Stimulated activated naive B cell treated with anti-CD40 and anti-IgM and Interleukin-4, amounts not matched to agents 10 μg/mL and 1 μg/mL and 100 μg/mL, for 72 hours (primary cell): ENCODE measurements around the gene APOL2.
"Not testable (repeated sequence)": the region's sequence is repeated elsewhere in the genome, so short reads cannot be mapped to it uniquely, and the experiment has no call there.

ENCODE experiments used
- ATAC-seq, 2 donors: fragments of 150-1000 bp; cut with Tn5 transposase; replicated peaks; 2 replicates each; pipeline ENCODE4 v1.10.0; 2021; ENCODE audit warnings: moderate library complexity in 1 of 2
- DNase-seq: peaks from one replicate; pipeline ENCODE4 v3.0.0; 2021
- H3K27ac Mint-ChIP-seq: one replicate; pipeline ENCODE4 v1.8.0; 2022; ENCODE audit warnings: mild to moderate bottlenecking, mixed read lengths
- H3K27me3 Mint-ChIP-seq, 2 donors: one replicate each; pipeline ENCODE4 v1.8.0; 2022; ENCODE audit warnings: mixed read lengths in 2 of 2
- H3K36me3 Mint-ChIP-seq, 2 donors: one replicate each; pipeline ENCODE4 v1.8.0; 2022; ENCODE audit warnings: mixed read lengths in 2 of 2, mild to moderate bottlenecking in 1 of 2
- H3K4me1 Mint-ChIP-seq, 2 donors: one replicate each; pipeline ENCODE4 v1.8.0; 2022; ENCODE audit warnings: mixed read lengths in 2 of 2, mild to moderate bottlenecking in 1 of 2
- H3K4me3 Mint-ChIP-seq, 2 donors: one replicate each; pipeline ENCODE4 v1.8.0; 2022; ENCODE audit warnings: mild to moderate bottlenecking in 2 of 2, mixed read lengths in 2 of 2, moderate library complexity in 1 of 2
- H3K9me3 Mint-ChIP-seq, 2 donors: one replicate each; pipeline ENCODE4 v1.8.0; 2022; ENCODE audit warnings: mixed read lengths in 2 of 2, mild to moderate bottlenecking in 1 of 2

The APOL2 gene

DNA sequence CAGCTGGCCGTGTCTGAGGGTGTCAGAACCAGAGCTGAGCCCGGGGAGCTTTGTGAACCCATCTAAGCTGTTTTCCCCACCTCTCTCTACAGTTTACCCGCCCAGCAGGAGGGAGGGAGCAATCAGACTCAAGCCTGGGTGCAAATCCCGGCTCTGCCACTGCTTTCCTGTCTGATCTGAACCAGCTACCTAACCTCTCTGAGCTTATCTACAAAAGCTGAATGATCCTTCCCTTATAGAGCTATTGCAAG lies 252 bp downstream of the APOL2 start:
- no peak for DNase-seq
- Mint-ChIP-seq H3K27ac (peak overlapping the region; percentile 98), H3K36me3 (peaks cover 27 to 41% of the 10 kb centered on the region in 2 donors), H3K4me1 (peaks cover 34 to 57% of the 10 kb centered on the region in 2 donors), H3K27me3 (no peaks in the 10 kb centered on the region), H3K9me3 (peaks cover 2 to 10% of the 10 kb centered on the region in 2 donors), H3K4me3 (peak overlapping the region; percentile 97 to 99)
- ATAC-seq, result peak; percentile 26 to 28

DNA sequence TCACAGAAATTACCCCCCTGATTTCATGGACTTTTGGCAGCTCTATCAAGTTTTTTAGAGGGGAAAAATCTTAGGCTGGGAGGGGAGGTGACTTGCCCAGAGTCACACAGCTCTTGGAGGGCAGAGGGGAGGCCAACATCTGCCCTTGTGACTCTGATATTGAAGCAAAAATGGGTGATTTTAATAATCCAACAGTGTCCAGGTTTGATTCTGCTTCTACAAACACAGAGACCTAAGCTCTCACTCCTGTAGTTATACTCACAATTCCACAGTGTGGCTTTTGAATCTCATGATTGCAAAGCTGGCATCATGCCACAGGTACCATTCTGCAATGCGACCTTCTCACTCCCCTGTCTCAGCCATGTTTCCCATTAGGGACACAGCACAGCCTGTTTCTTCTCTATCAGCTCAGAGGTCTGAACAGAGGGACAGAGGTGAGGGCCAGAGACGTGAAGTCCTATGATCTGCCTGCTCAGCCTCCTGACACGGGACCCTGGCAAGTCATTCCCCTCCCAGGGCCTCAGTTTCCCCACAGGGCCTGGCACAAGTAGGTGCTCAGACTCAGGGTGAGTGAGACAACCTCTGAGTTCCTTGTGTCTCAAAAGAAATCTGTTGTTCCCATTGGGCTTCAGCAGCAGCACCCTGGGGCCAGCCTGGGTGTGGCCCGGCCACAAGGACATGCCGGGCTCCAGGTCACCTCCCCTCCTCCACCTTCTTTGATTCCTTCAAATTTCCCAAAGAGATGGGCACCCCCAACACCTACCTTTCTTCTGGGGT lies 766 bp downstream of the APOL2 start:
- peak overlapping the region; percentile 97 to 99 for H3K4me3 Mint-ChIP-seq
- ATAC-seq (peak; percentile 10 to 12), DNase-seq (no peak)
- H3K27ac Mint-ChIP-seq, result peak overlapping the region; percentile 98
- H3K27me3 Mint-ChIP-seq, result no peaks in the 10 kb centered on the region
- H3K36me3 Mint-ChIP-seq, result peaks cover 30 to 45% of the 10 kb centered on the region in 2 donors
- H3K9me3 Mint-ChIP-seq, result peaks cover 2 to 10% of the 10 kb centered on the region in 2 donors
- H3K4me1 Mint-ChIP-seq, result peaks cover 38 to 62% of the 10 kb centered on the region in 2 donors

DNA sequence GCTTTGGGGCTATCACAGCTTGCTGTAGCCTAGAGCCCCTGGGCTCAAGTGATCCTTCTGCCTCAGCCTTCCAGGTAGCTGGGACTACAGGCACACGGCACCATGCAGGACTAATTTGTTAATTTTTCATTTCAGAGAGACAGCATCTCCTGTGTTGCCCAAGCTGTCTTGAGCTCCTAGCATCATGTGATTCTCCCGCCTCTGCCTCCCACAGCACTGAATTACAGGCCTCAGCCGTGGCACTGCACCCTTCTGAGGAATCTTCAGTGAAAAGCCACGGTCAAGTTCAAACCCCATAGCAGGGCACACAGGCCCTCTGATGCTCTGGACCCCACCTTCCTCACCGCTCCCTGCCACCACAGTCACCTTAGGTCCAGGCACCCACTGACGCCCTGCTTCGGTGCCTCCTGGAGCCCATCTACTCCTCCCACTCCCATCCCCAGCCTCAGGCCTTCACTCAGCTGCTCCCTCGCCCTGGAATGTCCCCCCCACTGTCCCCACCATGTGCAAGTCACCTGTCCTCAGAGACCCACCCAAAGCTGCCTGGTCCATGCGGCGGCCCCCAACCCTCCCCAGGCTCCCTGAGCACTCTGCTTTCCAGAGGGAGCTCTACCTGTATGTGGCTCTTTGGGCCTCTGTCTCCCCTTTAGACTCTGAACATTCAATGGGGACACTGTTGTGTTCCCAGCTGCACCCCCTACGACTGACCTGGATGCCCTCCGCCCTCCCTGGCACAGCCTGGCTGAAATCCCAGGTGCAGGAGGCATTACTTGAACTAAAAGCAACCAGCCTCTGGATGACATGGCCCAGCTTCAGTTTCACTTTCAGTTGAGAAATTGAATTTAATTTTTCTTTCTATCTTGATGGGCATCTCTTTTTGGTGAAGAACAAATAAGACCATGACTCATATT lies 1.6 kb downstream of the APOL2 start:
- H3K4me3 Mint-ChIP-seq, result peak overlapping the region; percentile 97 to 99
- peaks cover 2 to 9% of the 10 kb centered on the region in 2 donors for H3K9me3 Mint-ChIP-seq
- H3K4me1 Mint-ChIP-seq, result peaks cover 47 to 70% of the 10 kb centered on the region in 2 donors
- DNase-seq (no peak), ATAC-seq (no peak)
- H3K36me3 Mint-ChIP-seq, result peaks cover 34 to 53% of the 10 kb centered on the region in 2 donors
- H3K27ac Mint-ChIP-seq, result peak overlapping the region; percentile 98
- H3K27me3 Mint-ChIP-seq, result no peaks in the 10 kb centered on the region

DNA sequence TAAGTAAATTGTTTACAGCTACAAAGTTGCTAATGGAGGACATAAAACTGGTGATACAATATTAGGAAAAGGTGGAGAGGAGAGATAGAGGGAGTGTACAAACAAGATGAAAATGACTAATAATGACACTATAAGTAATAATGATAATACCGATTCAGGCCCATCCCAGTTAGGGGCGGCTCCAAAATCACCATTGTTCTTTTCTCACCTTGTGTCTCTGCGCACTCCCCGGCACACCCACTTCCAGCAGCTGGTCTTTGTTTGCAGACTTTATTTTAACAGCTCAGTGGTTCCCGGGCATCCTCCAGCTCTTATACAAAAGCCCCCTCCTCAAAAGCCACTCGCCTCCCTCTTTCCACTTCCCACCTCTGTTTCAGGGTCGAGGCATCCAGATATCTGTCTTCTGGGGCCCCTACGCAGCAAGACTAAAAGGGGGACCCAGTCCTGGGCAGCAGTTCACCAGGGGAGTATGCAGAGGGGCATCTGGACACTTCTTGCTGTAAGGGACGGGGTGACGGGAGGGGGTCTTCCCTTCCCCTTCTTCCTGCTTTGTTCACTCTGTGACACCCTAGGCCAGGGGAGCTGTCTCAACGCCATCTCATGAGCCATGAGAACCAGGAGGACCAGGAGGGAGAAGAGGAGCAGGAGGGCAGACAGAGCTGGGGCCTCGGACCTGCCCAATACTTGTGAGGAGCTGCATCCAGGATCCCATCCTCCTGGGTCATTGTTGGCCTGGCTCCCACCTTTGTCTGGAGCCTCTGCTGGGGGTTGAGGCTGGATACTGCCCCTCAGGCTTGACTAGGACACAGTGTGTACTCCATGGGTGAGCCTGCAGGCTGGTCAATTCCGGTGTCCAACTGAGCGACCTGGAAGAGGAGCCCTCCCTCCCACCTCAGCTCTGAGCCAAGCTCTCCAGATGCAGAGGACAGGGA lies 2.7 kb downstream of the APOL2 start:
- Mint-ChIP-seq H3K9me3 (peaks cover 0 to 6% of the 10 kb centered on the region in 2 donors), H3K27ac (no peak overlapping the region), H3K27me3 (no peaks in the 10 kb centered on the region), H3K4me3 (peak overlapping the region in 1 of 2 donors; percentile 28), H3K36me3 (peaks cover 43 to 63% of the 10 kb centered on the region in 2 donors), H3K4me1 (peaks cover 53 to 78% of the 10 kb centered on the region in 2 donors)
- no peak for DNase-seq
- ATAC-seq, result no peak

DNA sequence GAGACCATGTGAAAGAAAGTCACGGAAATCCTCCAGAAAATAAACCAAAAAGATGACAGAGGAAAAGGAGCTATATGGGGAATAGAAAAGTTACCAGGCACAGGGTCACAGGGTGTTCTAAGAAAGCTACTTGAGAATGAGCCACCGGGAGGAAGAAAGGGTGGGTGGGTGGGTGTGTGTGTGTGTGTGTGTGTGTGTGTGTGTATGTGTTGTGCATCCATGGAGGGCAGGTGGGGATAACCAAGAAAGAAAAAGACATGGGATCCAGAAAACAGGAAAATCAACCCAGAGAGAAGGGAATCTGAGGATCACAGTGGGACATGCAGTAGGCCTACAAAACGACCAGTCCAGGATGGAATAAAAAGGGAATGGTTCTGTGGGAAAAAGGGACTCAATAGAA lies 3.7 kb downstream of the APOL2 start:
- ATAC-seq (no peak), DNase-seq (no peak)
- Mint-ChIP-seq H3K9me3 (peaks cover 0 to 6% of the 10 kb centered on the region in 2 donors), H3K27me3 (no peaks in the 10 kb centered on the region), H3K4me1 (peaks cover 53 to 78% of the 10 kb centered on the region in 2 donors), H3K36me3 (peaks cover 49 to 74% of the 10 kb centered on the region in 2 donors), H3K27ac (no peak overlapping the region), H3K4me3 (peak overlapping the region in 1 of 2 donors; percentile 36)

DNA sequence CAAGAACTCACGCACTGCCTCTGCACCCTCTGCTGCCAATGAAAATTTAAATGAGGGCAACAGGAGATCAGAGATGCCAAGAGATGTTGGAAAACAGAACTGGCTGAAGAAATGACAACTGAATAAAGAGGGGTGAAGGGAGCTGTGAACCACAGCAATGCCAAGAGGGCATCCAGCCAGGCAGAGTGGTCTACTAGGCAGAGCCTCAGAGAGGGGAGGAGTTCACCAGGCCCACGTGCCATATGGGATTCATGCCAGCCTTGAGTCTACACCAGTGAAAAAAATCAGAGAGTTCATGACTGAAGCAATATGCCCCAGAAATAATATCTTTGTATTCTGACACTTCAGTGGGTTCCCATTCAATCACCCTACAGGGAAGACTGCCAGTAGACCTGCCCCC lies 4.4 kb downstream of the APOL2 start:
- no peak for ATAC-seq
- Mint-ChIP-seq H3K4me1 (peaks cover 52 to 75% of the 10 kb centered on the region in 2 donors), H3K27ac (peak overlapping the region; percentile 65), H3K27me3 (no peaks in the 10 kb centered on the region), H3K36me3 (peaks cover 52 to 79% of the 10 kb centered on the region in 2 donors), H3K9me3 (peaks cover 0 to 6% of the 10 kb centered on the region in 2 donors), H3K4me3 (no peak overlapping the region)
- DNase-seq, result no peak

DNA sequence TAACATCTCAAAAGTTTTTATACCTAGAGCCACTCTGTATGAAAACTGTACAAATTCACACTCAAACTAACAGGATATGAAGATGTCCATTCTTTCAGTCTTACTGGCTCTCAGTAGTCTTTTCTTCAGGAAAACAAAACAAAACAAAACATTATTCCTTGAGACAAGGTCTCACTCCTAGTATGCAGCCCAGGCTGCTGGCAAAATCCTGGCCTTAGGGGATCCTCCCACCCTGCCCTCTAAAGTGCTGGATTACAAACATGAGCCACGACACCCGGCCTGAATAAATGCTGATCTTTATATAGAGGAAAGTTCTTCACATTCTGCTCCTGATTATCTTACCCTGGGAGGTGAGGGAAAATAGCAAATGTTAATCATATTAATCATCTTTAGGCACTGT lies 5.1 kb downstream of the APOL2 start:
- peaks cover 0 to 6% of the 10 kb centered on the region in 2 donors for H3K9me3 Mint-ChIP-seq
- ATAC-seq, result no peak
- no peak for DNase-seq
- peaks cover 55 to 83% of the 10 kb centered on the region in 2 donors for H3K36me3 Mint-ChIP-seq
- peak overlapping the region; percentile 2 for H3K27ac Mint-ChIP-seq
- no peak overlapping the region for H3K4me3 Mint-ChIP-seq
- H3K27me3 Mint-ChIP-seq, result no peaks in the 10 kb centered on the region
- peaks cover 47 to 68% of the 10 kb centered on the region in 2 donors for H3K4me1 Mint-ChIP-seq

DNA sequence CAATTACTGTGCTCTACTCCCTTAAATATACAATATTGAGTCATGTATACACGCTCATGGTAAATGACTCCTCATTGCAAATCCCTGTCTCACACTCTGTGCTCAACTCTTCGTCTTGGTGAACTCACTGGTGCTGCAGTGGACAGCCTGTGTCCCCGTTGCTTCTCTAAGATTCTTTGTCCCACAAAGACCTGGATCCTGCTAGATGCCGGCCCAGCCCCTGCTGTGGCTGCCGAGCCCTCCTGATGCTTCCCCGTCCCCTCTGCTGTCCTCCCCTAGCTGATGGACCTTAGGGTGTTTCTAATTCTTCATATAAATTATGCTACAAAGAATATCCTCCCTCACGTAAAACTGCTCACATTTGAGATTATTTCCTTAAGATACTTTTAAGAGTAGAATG lies 5.5 kb downstream of the APOL2 start:
- Mint-ChIP-seq H3K36me3 (peaks cover 56 to 84% of the 10 kb centered on the region in 2 donors), H3K27me3 (no peaks in the 10 kb centered on the region), H3K4me1 (peaks cover 47 to 64% of the 10 kb centered on the region in 2 donors), H3K9me3 (peaks cover 0 to 6% of the 10 kb centered on the region in 2 donors), H3K4me3 (no peak overlapping the region), H3K27ac (peak overlapping the region; percentile 2)
- no peak for ATAC-seq
- no peak for DNase-seq

DNA sequence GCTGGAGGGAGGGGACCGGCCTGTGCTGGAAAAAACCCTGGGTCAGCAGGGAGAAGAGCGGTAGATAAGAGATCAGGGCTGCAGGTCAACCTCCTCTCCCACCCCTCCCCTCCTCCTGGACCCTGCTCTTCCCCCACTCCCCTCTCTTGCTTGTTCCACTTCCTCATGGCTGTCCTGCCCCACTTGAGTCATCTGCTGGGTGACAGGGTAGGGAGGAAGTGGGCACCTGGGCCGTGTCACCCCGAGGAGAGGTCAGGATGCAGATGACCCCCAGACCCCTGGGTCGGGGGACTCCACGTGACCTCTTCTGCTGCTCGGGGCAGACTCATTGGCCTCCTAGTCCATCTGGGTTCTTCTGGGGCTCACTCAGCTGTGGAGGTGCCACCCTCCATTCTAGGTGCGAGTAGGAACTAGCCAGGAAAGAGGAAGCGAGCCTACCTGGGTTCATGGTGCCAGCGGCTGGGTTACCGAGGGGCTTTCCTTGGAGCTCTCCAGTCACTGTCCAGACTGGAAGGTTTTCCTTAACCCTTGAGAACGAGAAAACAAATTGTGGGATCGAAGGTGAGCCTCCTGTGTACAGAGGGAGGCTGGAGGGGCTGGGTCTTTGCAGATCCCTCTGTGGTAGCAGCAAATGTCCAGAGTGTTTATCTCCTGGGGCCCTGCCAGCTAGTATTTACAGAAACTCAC lies 6.5 kb downstream of the APOL2 start:
- H3K27ac Mint-ChIP-seq, result peak overlapping the region; percentile 85
- DNase-seq (peak; percentile 31), ATAC-seq (peak; percentile 82 to 87)
- H3K9me3 Mint-ChIP-seq, result peaks cover 0 to 6% of the 10 kb centered on the region in 2 donors
- no peaks in the 10 kb centered on the region for H3K27me3 Mint-ChIP-seq
- H3K4me1 Mint-ChIP-seq, result peaks cover 39 to 55% of the 10 kb centered on the region in 2 donors
- no peak overlapping the region for H3K4me3 Mint-ChIP-seq
- peaks cover 57 to 90% of the 10 kb centered on the region in 2 donors for H3K36me3 Mint-ChIP-seq

DNA sequence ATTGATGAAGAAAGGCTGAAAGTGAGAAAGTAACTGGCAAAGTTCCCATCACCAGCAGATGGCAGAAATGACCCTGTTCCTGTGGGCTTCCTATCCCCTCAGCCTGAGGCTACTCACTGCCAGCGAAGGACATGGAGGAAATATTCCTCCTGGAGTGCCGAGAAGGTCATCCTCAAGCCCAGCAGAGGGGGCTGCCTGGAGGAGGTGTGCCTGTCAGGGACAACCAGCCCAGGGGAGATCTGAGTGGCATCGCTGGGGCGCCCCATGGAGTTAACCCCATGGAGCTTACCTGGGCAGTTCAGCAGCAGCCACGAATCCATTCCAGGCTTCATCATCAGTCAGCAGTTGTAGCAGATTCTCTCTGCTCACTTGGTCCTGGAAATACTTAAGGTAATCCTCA lies 8.3 kb downstream of the APOL2 start:
- H3K27ac Mint-ChIP-seq, ATAC-seq, DNase-seq, H3K9me3 Mint-ChIP-seq, H3K4me3 Mint-ChIP-seq, H3K27me3 Mint-ChIP-seq: not testable (repeated sequence)
- Mint-ChIP-seq H3K36me3 (peaks cover 59 to 92% of the 10 kb centered on the region in 2 donors), H3K4me1 (peaks cover 30 to 40% of the 10 kb centered on the region in 2 donors)

DNA sequence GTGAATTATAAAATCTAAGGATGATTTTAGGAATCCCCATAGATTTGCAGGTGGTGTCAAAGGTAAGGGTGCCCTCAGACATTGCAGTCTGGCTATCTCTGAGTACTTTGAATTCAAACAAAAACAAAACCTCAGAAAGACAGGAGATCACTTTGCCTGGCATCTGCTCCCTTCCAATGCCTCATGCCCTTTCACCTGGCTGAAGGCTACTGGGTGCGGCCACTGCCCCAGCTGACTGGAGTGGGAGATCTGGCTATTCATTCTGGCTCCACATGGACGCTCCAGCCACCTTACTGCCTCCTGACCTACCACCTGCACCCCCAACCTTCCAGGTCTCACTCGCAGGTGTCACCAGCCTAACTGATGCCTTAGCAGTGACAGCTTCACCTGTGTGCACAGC lies 9.7 kb downstream of the APOL2 start:
- Mint-ChIP-seq H3K36me3 (peaks cover 53 to 81% of the 10 kb centered on the region in 2 donors), H3K4me1 (peaks cover 22 to 26% of the 10 kb centered on the region in 2 donors)
- ATAC-seq, DNase-seq, H3K9me3 Mint-ChIP-seq, H3K27ac Mint-ChIP-seq, H3K27me3 Mint-ChIP-seq, H3K4me3 Mint-ChIP-seq: not testable (repeated sequence)

DNA sequence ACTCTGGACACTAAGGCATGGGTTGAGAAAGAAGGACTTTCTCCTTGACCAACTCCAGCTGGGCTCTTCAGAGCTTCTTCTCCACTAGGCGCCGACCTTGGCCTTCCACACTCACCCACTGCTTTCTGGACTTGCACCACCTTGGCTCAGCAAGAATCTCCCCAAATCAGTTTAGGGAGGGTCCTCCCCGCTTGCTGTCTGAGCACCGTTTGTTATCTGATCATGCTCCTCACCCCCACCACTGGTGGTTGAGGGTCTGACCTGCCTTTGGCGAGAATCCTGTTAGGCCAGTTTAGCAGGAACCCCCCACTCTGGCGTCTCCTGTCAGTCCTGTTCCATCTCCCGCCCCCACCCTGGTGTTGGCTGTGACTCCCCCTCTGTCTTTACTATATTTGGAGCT lies 10.4 kb downstream of the APOL2 start:
- Mint-ChIP-seq H3K36me3 (peaks cover 52 to 75% of the 10 kb centered on the region in 2 donors), H3K4me1 (peaks cover 19 to 20% of the 10 kb centered on the region in 2 donors), H3K9me3 (no peaks in the 10 kb centered on the region), H3K27me3 (no peaks in the 10 kb centered on the region), H3K27ac (no peak overlapping the region), H3K4me3 (no peak overlapping the region)
- ATAC-seq (no peak), DNase-seq (no peak)

DNA sequence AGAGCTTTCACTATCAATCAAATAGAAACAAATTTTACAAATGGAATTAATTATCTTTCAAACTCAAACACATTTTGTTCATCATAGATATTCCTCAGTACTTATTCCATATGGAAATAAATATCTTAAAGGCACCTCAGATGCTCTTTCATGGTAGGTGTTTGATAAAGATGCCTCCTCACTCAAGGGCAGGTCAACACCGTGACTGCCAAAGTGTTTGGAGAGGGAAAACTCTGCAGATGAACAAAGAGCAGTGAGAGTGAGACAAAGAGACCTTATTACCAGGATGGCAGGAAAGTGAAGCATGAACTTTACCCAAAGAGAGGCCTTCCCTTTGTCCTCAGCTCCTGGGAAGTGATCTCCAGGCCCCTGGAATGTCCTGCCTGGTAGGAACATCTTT lies 11.0 kb downstream of the APOL2 start:
- not testable (repeated sequence) for H3K27ac Mint-ChIP-seq, H3K27me3 Mint-ChIP-seq, H3K9me3 Mint-ChIP-seq, ATAC-seq, H3K4me3 Mint-ChIP-seq, DNase-seq
- Mint-ChIP-seq H3K4me1 (peaks cover 13 to 14% of the 10 kb centered on the region in 2 donors), H3K36me3 (peaks cover 51 to 71% of the 10 kb centered on the region in 2 donors)
